Measurements from ENCODE around the gene TNFRSF8. TPM values are rescaled to one million over a fixed set of nuclear protein-coding genes. Genes with fewer than 3 reads are reported as not detected.
A peak's percentile ranks its signal among the peaks of the same experiment; 100 is the strongest.

The TNFRSF8 gene
- total and polyA plus RNA-seq, 9 of the 15 experiments (the other 6 are each of a cell fraction or from before 2014, with no cell fraction given): 3.5 to 38.4 (median 17.1) TPM

- TF ChIP-seq CREB5 (CRISPR knock-in tag; IDR thresholded peaks at IDR 0.05) (no peak), ARID4B (CRISPR knock-in tag; IDR thresholded peaks at IDR 0.05) (peak; percentile 67), RCOR1 (IDR thresholded peaks at IDR 0.05; ENCODE audit: borderline replicate concordance in 1 of 2, low read depth in 2 of 2, low read length in 2 of 2) (0 out of 4 replicates have a peak, but pooled peaks of 1 of the 2 experiments have one; percentile 32), ZBTB17 (CRISPR knock-in tag; IDR thresholded peaks at IDR 0.05) (no peak), KAT7 (CRISPR knock-in tag; IDR thresholded peaks at IDR 0.05; ENCODE audit: borderline replicate concordance) (peak; percentile 24; the same call in 1 of the 2 replicates), SMARCB1 (IDR thresholded peaks at IDR 0.05; ENCODE audit: insufficient read length, low read depth) (peak; percentile 69), ELF4 (CRISPR knock-in tag; IDR thresholded peaks at IDR 0.05) (no peak), CBFA2T3 (IDR thresholded peaks at IDR 0.05) (peak; percentile 90), ELK3 (CRISPR knock-in tag; IDR thresholded peaks at IDR 0.05) (no peak), MBD2 (IDR thresholded peaks at IDR 0.05; ENCODE audit: borderline replicate concordance, low read depth) (peak; percentile 58; the same call in 1 of the 2 replicates), FOXA3 (CRISPR knock-in tag; conservative IDR thresholded peaks at IDR 0.05 in 1 of 2, IDR thresholded peaks at IDR 0.05 in 1 of 2) (peak in 1 of 2 experiments; percentile 60; a peak in 1 of 4 replicates), KDM2B (CRISPR knock-in tag; IDR thresholded peaks at IDR 0.05) (no peak), NFIX (CRISPR knock-in tag; IDR thresholded peaks at IDR 0.05; ENCODE audit: low read depth) (no peak), HDAC1 (IDR thresholded peaks at IDR 0.05) (peak in 1 of 2 experiments; percentile 55; a peak in 1 of 4 replicates), TAF7 (tag; IDR thresholded peaks at IDR 0.05) (no peak), MCM7 (IDR thresholded peaks at IDR 0.05) (no peak), CHD1 (IDR thresholded peaks at IDR 0.05; ENCODE audit: low read length) (no peak), ZNF146 (CRISPR knock-in tag; IDR thresholded peaks at IDR 0.05; ENCODE audit: unreplicated experiment) (peak; percentile 4), EGR1 (conservative IDR thresholded peaks at IDR 0.05) (peak; percentile 97), SMARCC2 (IDR thresholded peaks at IDR 0.05; ENCODE audit: low read depth) (no peak; the same call in 1 of the 2 replicates)
These were observed 104.7 kb downstream of the TNFRSF8 start (continued) for GRCh38 chr1:12167493-12168429.
